Erythroblast (primary cell): ENCODE measurements around the gene XRCC3.

Experiments
- GATA1 ChIP-seq: IDR thresholded peaks from 2 replicates; pipeline ENCODE4 v1.6.1; 2011; ENCODE audit warnings: low read depth, mild to moderate bottlenecking, control low read depth, low read length, moderate library complexity
- POLR2A ChIP-seq: IDR thresholded peaks from 2 replicates; pipeline ENCODE4 v1.6.1; 2011; ENCODE audit warnings: mild to moderate bottlenecking, low read length

DNA sequence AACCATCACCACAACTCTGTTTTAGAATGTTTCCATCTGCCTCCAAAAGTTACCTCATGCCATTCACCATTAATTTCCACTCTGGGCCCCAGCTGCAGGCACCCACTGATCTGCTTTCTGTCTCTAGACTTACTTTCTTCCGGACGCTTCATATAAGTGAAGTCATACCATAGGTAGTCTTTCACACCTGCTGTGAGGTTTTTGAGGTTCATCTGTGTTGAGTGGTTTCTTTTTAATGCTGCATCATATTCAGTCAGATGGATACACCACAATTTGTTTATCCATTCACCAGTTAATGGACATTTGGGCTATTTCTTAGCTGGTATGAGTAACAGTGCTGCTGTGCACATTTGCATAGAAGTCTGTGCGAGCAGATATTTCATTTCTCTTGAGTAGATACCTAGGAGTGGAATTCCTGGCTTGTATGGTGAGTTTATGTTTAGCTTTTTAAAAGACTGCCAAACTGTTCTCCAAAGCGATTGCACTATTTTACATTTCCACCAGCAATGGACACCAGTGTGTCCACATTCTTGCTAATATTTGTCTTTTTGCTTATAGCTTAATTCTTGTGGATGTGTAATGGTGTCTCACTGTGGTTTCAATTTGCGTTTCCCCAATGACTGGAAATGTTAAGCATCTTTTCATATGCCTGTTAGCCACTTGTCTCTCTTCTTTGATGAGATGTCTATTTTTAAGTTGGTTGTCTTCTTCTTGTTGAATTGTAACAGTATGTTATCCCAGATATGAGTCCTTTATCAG lies 48.7 kb upstream of the XRCC3 start:
- no peak for TF ChIP-seq POLR2A
- no peak for TF ChIP-seq GATA1
